Left lung (tissue), 10 donors: ENCODE results near the gene IL4I1. TPM values are rescaled to one million over a fixed set of nuclear protein-coding genes. Genes with fewer than 3 reads are reported as not detected.

Experiments
- ATAC-seq: fragments of 200-7000 bp; cut with Tn5 transposase; one replicate; pipeline ENCODE4 v1.9.1; 2020; ENCODE audit warnings: moderate library complexity
- DNase-seq, 4 donors: peaks; one replicate each; pipeline ENCODE4 v3.0.0-alpha.2; 2013 to 2020
- H3K27ac ChIP-seq, 2 donors: fragments of 200-600 bp; sonication (generic) in 1 of 2; one replicate each; pipeline versions ENCODE4 v1.5.0 to v1.8.0; 2020 to 2021
- H3K27me3 ChIP-seq, 2 donors: fragments of 200-600 bp; sonication (generic) in 1 of 2; one replicate each; pipeline versions ENCODE4 v1.5.0 to v1.8.0; 2020 to 2021
- H3K36me3 ChIP-seq, 2 donors: fragments of 200-600 bp; sonication (generic) in 1 of 2; one replicate each; pipeline versions ENCODE4 v1.5.0 to v1.8.0; 2020 to 2021
- H3K4me1 ChIP-seq, 2 donors: fragments of 200-600 bp; one replicate each; pipeline ENCODE4 v1.8.0; 2021
- H3K4me3 ChIP-seq, 2 donors: fragments of 200-600 bp; sonication (generic) in 1 of 2; one replicate each; pipeline versions ENCODE4 v1.5.0 to v1.8.0; 2020 to 2021; ENCODE audit warnings: mild to moderate bottlenecking in 1 of 2
- H3K9me3 ChIP-seq, 2 donors: fragments of 200-600 bp; sonication (generic) in 1 of 2; one replicate each; pipeline versions ENCODE4 v1.5.0 to v1.8.0; 2020 to 2021
- CTCF ChIP-seq, 2 donors: fragments of 200-600 bp; sonication (generic) in 1 of 2; IDR thresholded peaks; one replicate each; pipeline versions ENCODE4 v1.5.0 to v1.8.0; 2021; ENCODE audit warnings: antibody characterized with exemption in 2 of 2
- intact Hi-C, 2 donors: fragments of 100-400 bp; cut with DNase I; formaldehyde crosslinking; loops; one replicate each; pipeline versions ENCODE4 v1.11.2 to v1.14.2; 2022
- polyA plus RNA-seq, 6 donors: library from polyadenylated mRNA; unstranded; fragments of 120-200 nt; gene quantifications; one replicate each; pipeline ENCODE4 v1.2.1, GENCODE V29; 2013; ENCODE audit not compliant: insufficient read length in 6 of 6
- total RNA-seq, 2 donors: library from RNA; stranded (reverse); fragmentation: NEBNext Ultra II Directional; extraction: Animal tissue kit (Norgen Biotek cat#: 25700); gene quantifications; one replicate each; pipeline ENCODE4 v1.2.1, GENCODE V29; 2021
- donor health status: DM: no; HTN: yes; CAD: no.
- donor health status: DM: no; HTN: no; CAD: no.

IL4I1 gene
- total and polyA plus RNA-seq, 8 donors: 1.1 to 6.5 (median 1.8) TPM

GRCh38 chr19:49872245-49873128 is 24.2 kb downstream of the IL4I1 start:
- Histone ChIP-seq H3K27me3 (no peaks in the 10 kb centered on the region), H3K4me1 (peaks cover 5 to 48% of the 10 kb centered on the region in 2 donors), H3K9me3 (no peaks in the 10 kb centered on the region), H3K27ac (no peak overlapping the region), H3K4me3 (no peak overlapping the region), H3K36me3 (peaks cover 0 to 31% of the 10 kb centered on the region in 2 donors)
- no peak for ATAC-seq
- DNase-seq: peak in 1 of 4 donors; percentile 54
- intact Hi-C loops: no loop called here
- TF ChIP-seq CTCF (IDR thresholded peaks at IDR 0.05): no peak

- H3K4me3 ChIP-seq: no peak overlapping the region
- peaks cover 0 to 31% of the 10 kb centered on the region in 2 donors for H3K36me3 ChIP-seq
- no peak overlapping the region for H3K27ac ChIP-seq
- intact Hi-C loops: no loop called here
- DNase-seq (peak in 1 of 4 donors; percentile 50), ATAC-seq (no peak)
- TF ChIP-seq CTCF (IDR thresholded peaks at IDR 0.05): no peak
- H3K4me1 ChIP-seq: peaks cover 9 to 52% of the 10 kb centered on the region in 2 donors
- H3K9me3 ChIP-seq: no peaks in the 10 kb centered on the region
- no peaks in the 10 kb centered on the region for H3K27me3 ChIP-seq
Observed at GRCh38 chr19:49871349-49871985, 25.2 kb downstream of the IL4I1 start.

GRCh38 chr19:49870309-49870901 is 26.3 kb downstream of the IL4I1 start:
- no peak for ATAC-seq
- H3K4me3 ChIP-seq: peak overlapping the region; percentile 45 to 63
- intact Hi-C loops: no loop called here

GRCh38 chr19:49869484-49870308 is 27.0 kb downstream of the IL4I1 start:
- peak overlapping the region; percentile 93 to 97 for H3K27ac ChIP-seq
- DNase-seq: peak; percentile 94 to 99 (median 97)
- no peaks in the 10 kb centered on the region for H3K9me3 ChIP-seq
- peaks cover 0 to 34% of the 10 kb centered on the region in 2 donors for H3K36me3 ChIP-seq
- H3K4me1 ChIP-seq: peaks cover 19 to 56% of the 10 kb centered on the region in 2 donors
- TF ChIP-seq CTCF (IDR thresholded peaks at IDR 0.05): peak in 1 of 2 donors; percentile 12
- no peaks in the 10 kb centered on the region for H3K27me3 ChIP-seq
- intact Hi-C loops: no loop called here
- H3K4me3 ChIP-seq: peak overlapping the region; percentile 45 to 63
- ATAC-seq: peak; percentile 80

More at GRCh38 chr19:49870309-49870901, 26.3 kb downstream of the IL4I1 start:
- H3K4me1 ChIP-seq: peaks cover 19 to 58% of the 10 kb centered on the region in 2 donors
- TF ChIP-seq CTCF (IDR thresholded peaks at IDR 0.05): no peak
- H3K27ac ChIP-seq: peak overlapping the region; percentile 92 to 97
- no peaks in the 10 kb centered on the region for H3K9me3 ChIP-seq
- H3K36me3 ChIP-seq: peaks cover 0 to 31% of the 10 kb centered on the region in 2 donors
- H3K27me3 ChIP-seq: no peaks in the 10 kb centered on the region
- DNase-seq: peak in 1 of 4 donors; percentile 78
